ENCODE data around the gene ACCSL.

ACCSL gene

GRCh38 chr11:44065841-44066731, 18.3 kb downstream of the ACCSL start, which contains the start of gene ACCS:
Gene ACCS, plus strand, starts transcription at chr11:44066270. Its CDS starts 1,358 bp downstream, at chr11:44067628.
- peak within 1 kb of the TSS; percentile 88 for H3K9ac ChIP-seq (ENCODE audit: low read length)
- DNase-seq (ENCODE audit: low read depth) = peak; percentile 96
- peak within 1 kb of the TSS; percentile 82 for H3K4me3 ChIP-seq (ENCODE audit: low read length)
- H3K4me1 ChIP-seq (ENCODE audit: control insufficient read depth, insufficient read depth, low read length) = peaks cover 6% of the 10 kb centered on the region
- H3K36me3 ChIP-seq (ENCODE audit: control insufficient read depth, insufficient read depth, low read length, severe bottlenecking) = peaks cover 5% of the 10 kb centered on the region
- H3K9me3 ChIP-seq (ENCODE audit: control insufficient read depth, low read length) = no peaks in the 10 kb centered on the region
- H3K27me3 ChIP-seq (replicated peaks; ENCODE audit: control insufficient read depth, insufficient read depth, low read length) = no peaks in the 10 kb centered on the region

- H3K36me3 ChIP-seq (ENCODE audit: control insufficient read depth, insufficient read depth, low read length, severe bottlenecking) = peaks cover 9% of the 10 kb centered on the region
Observed at GRCh38 chr11:44066732-44067141, 19.0 kb downstream of the ACCSL start.

GRCh38 chr11:44067266-44067665, 19.5 kb downstream of the ACCSL start:
- Histone ChIP-seq H3K4me1 (ENCODE audit: control insufficient read depth, insufficient read depth, low read length) (peaks cover 6% of the 10 kb centered on the region), H3K27me3 (replicated peaks; ENCODE audit: control insufficient read depth, insufficient read depth, low read length) (no peaks in the 10 kb centered on the region), H3K36me3 (ENCODE audit: control insufficient read depth, insufficient read depth, low read length, severe bottlenecking) (peaks cover 11% of the 10 kb centered on the region), H3K9me3 (ENCODE audit: control insufficient read depth, low read length) (no peaks in the 10 kb centered on the region), H3K9ac (ENCODE audit: low read length) (peak overlapping the region; percentile 88), H3K4me3 (ENCODE audit: low read length) (peak overlapping the region; percentile 82)
- no peak for DNase-seq (ENCODE audit: low read depth)

More at GRCh38 chr11:44066732-44067141, 19.0 kb downstream of the ACCSL start:
- Histone ChIP-seq H3K9ac (ENCODE audit: low read length) (peak overlapping the region; percentile 88), H3K9me3 (ENCODE audit: control insufficient read depth, low read length) (no peaks in the 10 kb centered on the region), H3K27me3 (replicated peaks; ENCODE audit: control insufficient read depth, insufficient read depth, low read length) (no peaks in the 10 kb centered on the region), H3K4me1 (ENCODE audit: control insufficient read depth, insufficient read depth, low read length) (peaks cover 6% of the 10 kb centered on the region), H3K4me3 (ENCODE audit: low read length) (peak overlapping the region; percentile 82)
- peak; percentile 63 for DNase-seq (ENCODE audit: low read depth)

GRCh38 chr11:44068180-44068579, 20.4 kb downstream of the ACCSL start:
- H3K9me3 ChIP-seq (ENCODE audit: control insufficient read depth, low read length) = no peaks in the 10 kb centered on the region

GRCh38 chr11:44071157-44071556, 23.4 kb downstream of the ACCSL start:
- DNase-seq (ENCODE audit: low read depth) = no peak
- Histone ChIP-seq H3K4me1 (ENCODE audit: control insufficient read depth, insufficient read depth, low read length) (peaks cover 6% of the 10 kb centered on the region), H3K27me3 (replicated peaks; ENCODE audit: control insufficient read depth, insufficient read depth, low read length) (no peaks in the 10 kb centered on the region), H3K9ac (ENCODE audit: low read length) (no peak overlapping the region), H3K9me3 (ENCODE audit: control insufficient read depth, low read length) (no peaks in the 10 kb centered on the region), H3K4me3 (ENCODE audit: low read length) (no peak overlapping the region), H3K36me3 (ENCODE audit: control insufficient read depth, insufficient read depth, low read length, severe bottlenecking) (peaks cover 33% of the 10 kb centered on the region)

More at GRCh38 chr11:44068180-44068579, 20.4 kb downstream of the ACCSL start:
- H3K36me3 ChIP-seq (ENCODE audit: control insufficient read depth, insufficient read depth, low read length, severe bottlenecking) = peaks cover 17% of the 10 kb centered on the region
- peaks cover 6% of the 10 kb centered on the region for H3K4me1 ChIP-seq (ENCODE audit: control insufficient read depth, insufficient read depth, low read length)
- H3K27me3 ChIP-seq (replicated peaks; ENCODE audit: control insufficient read depth, insufficient read depth, low read length) = no peaks in the 10 kb centered on the region
- no peak for DNase-seq (ENCODE audit: low read depth)
- H3K9ac ChIP-seq (ENCODE audit: low read length) = no peak overlapping the region
- H3K4me3 ChIP-seq (ENCODE audit: low read length) = no peak overlapping the region

- DNase-seq (ENCODE audit: low read depth) = no peak
- no peaks in the 10 kb centered on the region for H3K4me1 ChIP-seq (ENCODE audit: control insufficient read depth, insufficient read depth, low read length)
- no peak overlapping the region for H3K4me3 ChIP-seq (ENCODE audit: low read length)
Observed at GRCh38 chr11:44072757-44073658, 25.2 kb downstream of the ACCSL start.

GRCh38 chr11:44078794-44079193, 31.0 kb downstream of the ACCSL start:
- H3K36me3 ChIP-seq (ENCODE audit: control insufficient read depth, insufficient read depth, low read length, severe bottlenecking) = peaks cover 50% of the 10 kb centered on the region
- H3K4me1 ChIP-seq (ENCODE audit: control insufficient read depth, insufficient read depth, low read length) = no peaks in the 10 kb centered on the region
- no peak overlapping the region for H3K4me3 ChIP-seq (ENCODE audit: low read length)

More at GRCh38 chr11:44072757-44073658, 25.2 kb downstream of the ACCSL start:
- H3K27me3 ChIP-seq (replicated peaks; ENCODE audit: control insufficient read depth, insufficient read depth, low read length) = no peaks in the 10 kb centered on the region
- H3K9ac ChIP-seq (ENCODE audit: low read length) = no peak overlapping the region
- peaks cover 42% of the 10 kb centered on the region for H3K36me3 ChIP-seq (ENCODE audit: control insufficient read depth, insufficient read depth, low read length, severe bottlenecking)
- no peaks in the 10 kb centered on the region for H3K9me3 ChIP-seq (ENCODE audit: control insufficient read depth, low read length)

GRCh38 chr11:44079376-44079775, 31.6 kb downstream of the ACCSL start:
- Histone ChIP-seq H3K4me1 (ENCODE audit: control insufficient read depth, insufficient read depth, low read length) (no peaks in the 10 kb centered on the region), H3K36me3 (ENCODE audit: control insufficient read depth, insufficient read depth, low read length, severe bottlenecking) (peaks cover 50% of the 10 kb centered on the region), H3K4me3 (ENCODE audit: low read length) (no peak overlapping the region), H3K27me3 (replicated peaks; ENCODE audit: control insufficient read depth, insufficient read depth, low read length) (no peaks in the 10 kb centered on the region), H3K9ac (ENCODE audit: low read length) (no peak overlapping the region), H3K9me3 (ENCODE audit: control insufficient read depth, low read length) (no peaks in the 10 kb centered on the region)
- DNase-seq (ENCODE audit: low read depth) = no peak

More at GRCh38 chr11:44078794-44079193, 31.0 kb downstream of the ACCSL start:
- no peaks in the 10 kb centered on the region for H3K27me3 ChIP-seq (replicated peaks; ENCODE audit: control insufficient read depth, insufficient read depth, low read length)
- no peak overlapping the region for H3K9ac ChIP-seq (ENCODE audit: low read length)
- no peaks in the 10 kb centered on the region for H3K9me3 ChIP-seq (ENCODE audit: control insufficient read depth, low read length)
- DNase-seq (ENCODE audit: low read depth) = no peak

GRCh38 chr11:44080951-44081350, 33.2 kb downstream of the ACCSL start:
- no peak for DNase-seq (ENCODE audit: low read depth)
- Histone ChIP-seq H3K9me3 (ENCODE audit: control insufficient read depth, low read length) (peaks cover 4% of the 10 kb centered on the region), H3K4me1 (ENCODE audit: control insufficient read depth, insufficient read depth, low read length) (no peaks in the 10 kb centered on the region), H3K36me3 (ENCODE audit: control insufficient read depth, insufficient read depth, low read length, severe bottlenecking) (peaks cover 41% of the 10 kb centered on the region), H3K27me3 (replicated peaks; ENCODE audit: control insufficient read depth, insufficient read depth, low read length) (no peaks in the 10 kb centered on the region), H3K9ac (ENCODE audit: low read length) (no peak overlapping the region), H3K4me3 (ENCODE audit: low read length) (no peak overlapping the region)

GRCh38 chr11:44082645-44083044, 34.9 kb downstream of the ACCSL start:
- no peak overlapping the region for H3K9ac ChIP-seq (ENCODE audit: low read length)
- H3K4me3 ChIP-seq (ENCODE audit: low read length) = no peak overlapping the region
- H3K27me3 ChIP-seq (replicated peaks; ENCODE audit: control insufficient read depth, insufficient read depth, low read length) = no peaks in the 10 kb centered on the region
- peaks cover 4% of the 10 kb centered on the region for H3K9me3 ChIP-seq (ENCODE audit: control insufficient read depth, low read length)
- H3K4me1 ChIP-seq (ENCODE audit: control insufficient read depth, insufficient read depth, low read length) = no peaks in the 10 kb centered on the region
- H3K36me3 ChIP-seq (ENCODE audit: control insufficient read depth, insufficient read depth, low read length, severe bottlenecking) = peaks cover 34% of the 10 kb centered on the region
- no peak for DNase-seq (ENCODE audit: low read depth)

GRCh38 chr11:44083433-44083832, 35.7 kb downstream of the ACCSL start:
- Histone ChIP-seq H3K4me3 (ENCODE audit: low read length) (no peak overlapping the region), H3K9ac (ENCODE audit: low read length) (no peak overlapping the region), H3K27me3 (replicated peaks; ENCODE audit: control insufficient read depth, insufficient read depth, low read length) (no peaks in the 10 kb centered on the region), H3K4me1 (ENCODE audit: control insufficient read depth, insufficient read depth, low read length) (no peaks in the 10 kb centered on the region), H3K36me3 (ENCODE audit: control insufficient read depth, insufficient read depth, low read length, severe bottlenecking) (peaks cover 30% of the 10 kb centered on the region), H3K9me3 (ENCODE audit: control insufficient read depth, low read length) (peaks cover 4% of the 10 kb centered on the region)
- DNase-seq (ENCODE audit: low read depth) = no peak
